Lower leg skin (tissue), 4 donors: ENCODE results near the gene KCNJ16. TPM values are rescaled to one million over a fixed set of nuclear protein-coding genes. Genes with fewer than 3 reads are reported as not detected.

ENCODE experiments used
- DNase-seq, 2 donors: peaks; one replicate each; pipeline ENCODE4 v3.0.0-alpha.2; 2019; ENCODE audit warnings: low spot score in 2 of 2
- H3K4me3 ChIP-seq: fragments of 200-600 bp; sonication (generic); 2 replicates; pipeline ENCODE4 v1.5.1; 2017; ENCODE audit warnings: mild to moderate bottlenecking, low read depth; ENCODE audit not compliant: poor library complexity, severe bottlenecking
- CTCF ChIP-seq, 3 donors: fragments of 450-650 bp; IDR thresholded peaks; one replicate each; pipeline ENCODE4 v1.5.1; 2016; ENCODE audit warnings: antibody characterized with exemption in 3 of 3, mild to moderate bottlenecking in 3 of 3, moderate library complexity in 2 of 3
- POLR2A ChIP-seq, 2 donors: fragments of 450-650 bp; IDR thresholded peaks; one replicate each; pipeline ENCODE4 v1.6.1; 2016 to 2017; ENCODE audit warnings: antibody characterized with exemption in 2 of 2, mild to moderate bottlenecking in 1 of 2, moderate library complexity in 1 of 2
- WGBS, 2 donors: methylation state at CpG; one replicate each; pipeline ENCODE4 v1.1.5; 2018; 5-methylcytosine and 5-hydroxymethylcytosine counted together
- intact Hi-C: fragments of 100-400 bp; cut with DNase I; formaldehyde crosslinking; loops from one replicate; pipeline ENCODE4 v1.15.0; 2023; ENCODE audit warnings: low total_unique reads
- total RNA-seq, 4 donors: library from RNA; depleted of rRNA; stranded (reverse); fragments of >200 nt; gene quantifications; one replicate each; pipeline ENCODE4 v1.1.0, GENCODE V29; 2016

KCNJ16 gene
- total RNA-seq, 4 donors from 2014 or later: 1.1 TPM; not detected in 3

DNA sequence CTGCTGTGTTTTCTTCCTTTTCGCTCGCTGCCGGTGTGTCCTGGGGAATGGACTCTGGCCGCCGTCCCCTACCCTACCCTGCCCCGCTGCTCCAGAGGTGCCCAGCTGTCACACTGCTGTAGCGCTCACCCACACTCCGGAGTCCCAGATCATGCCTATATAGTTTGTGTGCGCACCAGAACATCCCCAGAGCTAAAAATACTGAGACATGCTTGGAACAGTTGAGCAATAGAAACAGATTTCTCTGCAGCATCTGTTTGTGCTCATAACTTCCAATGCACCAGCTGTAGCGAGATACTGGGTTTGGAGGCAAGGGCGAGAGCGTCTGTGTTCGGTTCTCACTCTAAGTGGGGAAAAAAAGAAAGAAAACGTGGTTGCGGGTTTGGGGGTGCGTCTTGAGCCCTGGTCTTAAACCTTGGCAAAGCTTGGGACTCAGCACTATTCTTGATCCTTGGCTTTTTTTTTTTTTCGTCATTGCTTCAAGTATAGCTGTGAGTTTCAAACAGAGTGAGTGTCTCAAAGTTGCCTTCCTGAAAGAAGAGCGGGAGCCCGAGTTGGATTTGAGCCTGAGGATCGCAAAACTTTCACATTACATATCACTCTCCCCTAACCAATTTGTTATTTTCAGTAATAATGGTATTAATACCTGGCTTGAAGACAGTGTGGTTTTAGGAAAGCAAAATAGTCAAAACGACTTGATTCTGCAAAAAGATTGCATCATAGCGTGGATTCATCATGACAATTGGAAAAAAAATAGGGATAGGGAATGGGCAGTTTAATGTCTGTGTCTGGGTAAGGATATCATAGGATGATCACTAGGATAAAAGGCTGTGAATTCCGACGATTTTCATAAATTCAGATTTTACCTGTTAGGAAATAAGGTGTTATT is 94.9 kb downstream of the KCNJ16 start:
- H3K4me3 ChIP-seq: peak overlapping the region; percentile 35
- intact Hi-C loops: no loop called here
- TF ChIP-seq CTCF (IDR thresholded peaks at IDR 0.05): no peak
- no peak for TF ChIP-seq POLR2A (IDR thresholded peaks at IDR 0.05)
- 6% methylated on average over 24 of the region's 24 CpGs for WGBS, 2 donors
- no peak for DNase-seq

- 41 to 44% methylated on average over 5 of the region's 5 CpGs for WGBS, 2 donors
- intact Hi-C loops: no loop called here
- no peak overlapping the region for H3K4me3 ChIP-seq
- no peak for DNase-seq
- TF ChIP-seq CTCF (IDR thresholded peaks at IDR 0.05): no peak
- no peak for TF ChIP-seq POLR2A (IDR thresholded peaks at IDR 0.05)
Measured at GRCh38 chr17:70171159-70171558, 96.1 kb downstream of the KCNJ16 start.

GRCh38 chr17:70172449-70172848 is 97.4 kb downstream of the KCNJ16 start:
- no peak overlapping the region for H3K4me3 ChIP-seq
- TF ChIP-seq POLR2A (IDR thresholded peaks at IDR 0.05): no peak
- TF ChIP-seq CTCF (IDR thresholded peaks at IDR 0.05): no peak
- intact Hi-C loops: no loop called here
- no peak for DNase-seq
- WGBS, 2 donors: 35 to 38% methylated on average over 2 of the region's 2 CpGs

DNA sequence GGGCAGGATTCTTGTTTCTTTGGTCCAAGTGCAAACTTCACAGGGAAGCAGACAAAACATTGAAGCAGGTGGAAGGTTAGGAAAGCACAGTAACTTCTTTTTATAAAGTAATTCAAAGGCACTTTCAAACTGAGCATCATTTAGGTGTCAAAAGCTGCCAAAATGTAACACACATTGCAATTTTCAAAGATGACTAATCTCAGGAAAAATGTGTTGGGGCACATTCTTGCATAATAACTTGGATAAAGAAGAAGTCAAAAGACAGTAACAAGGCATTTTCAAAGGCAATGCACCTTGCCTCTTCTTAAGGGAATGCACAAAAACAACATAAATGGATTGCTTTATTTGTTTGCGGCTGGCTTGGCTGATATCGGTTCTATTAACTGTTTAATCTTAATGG is 97.9 kb downstream of the KCNJ16 start:
- H3K4me3 ChIP-seq: no peak overlapping the region

GRCh38 chr17:70173681-70174080 is 98.7 kb downstream of the KCNJ16 start:
- no peak for DNase-seq
- intact Hi-C loops: no loop called here
- TF ChIP-seq POLR2A (IDR thresholded peaks at IDR 0.05) (no peak), CTCF (IDR thresholded peaks at IDR 0.05) (no peak)
- WGBS, 2 donors: 56 to 64% methylated on average over 4 of the region's 4 CpGs
- H3K4me3 ChIP-seq: no peak overlapping the region

More for the DNA sequence above, 97.9 kb downstream of the KCNJ16 start:
- intact Hi-C loops: no loop called here
- no peak for TF ChIP-seq POLR2A (IDR thresholded peaks at IDR 0.05)
- no peak for TF ChIP-seq CTCF (IDR thresholded peaks at IDR 0.05)
- 48 to 52% methylated on average over 2 of the region's 2 CpGs for WGBS, 2 donors
- DNase-seq: no peak
